ENCODE measurements around the gene GDPGP1. TPM values are rescaled to one million over a fixed set of nuclear protein-coding genes. Genes with fewer than 3 reads are reported as not detected.

Gene GDPGP1
- total RNA-seq, 2 donors from 2014 or later = 4.8 to 5.4 TPM

DNA sequence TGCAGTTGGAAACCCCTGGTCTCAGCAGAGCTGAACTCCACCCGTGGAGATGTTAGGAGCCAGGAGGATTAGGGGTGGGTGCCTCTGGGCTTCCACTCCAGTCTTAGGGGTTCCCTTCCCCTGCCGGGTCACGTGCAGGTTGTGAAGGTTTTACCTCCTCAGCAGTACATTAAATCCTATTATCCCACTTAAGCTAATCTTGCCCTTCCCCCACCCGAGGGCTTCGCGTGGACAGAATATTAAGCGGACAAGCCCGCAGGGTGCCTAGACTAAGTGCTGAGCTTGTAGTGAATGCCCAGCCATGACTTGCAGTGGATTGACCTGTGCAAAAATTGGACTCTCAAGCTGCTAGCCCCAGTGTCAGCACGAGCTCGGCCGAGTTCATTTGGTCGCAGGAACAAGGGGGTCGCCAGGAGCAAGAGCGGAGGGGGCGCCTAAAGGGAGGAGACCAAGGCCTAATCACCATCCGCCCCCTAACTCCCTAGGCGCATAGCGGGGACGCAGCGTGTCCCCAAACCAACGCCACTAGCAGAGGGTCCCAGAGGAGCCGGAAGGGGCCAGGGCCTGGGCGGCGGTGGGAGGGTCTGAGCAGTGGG, 33.4 kb upstream of the GDPGP1 start:
- Mint-ChIP-seq H3K4me3 (peak overlapping the region; percentile 77), H3K36me3 (ENCODE audit: low read depth) (no peaks in the 10 kb centered on the region), H3K27ac (peak overlapping the region; percentile 92), H3K27me3 (ENCODE audit: insufficient read depth) (no peaks in the 10 kb centered on the region), H3K9me3 (no peaks in the 10 kb centered on the region), H3K4me1 (peaks cover 11% of the 10 kb centered on the region)
- DNase-seq = no peak
- 14 to 24% methylated on average over 11 to 24 of the region's 24 CpGs for WGBS, 2 experiments (ENCODE audit: insufficient coverage in 1 of 2, insufficient read length in 1 of 2)
- Histone ChIP-seq H3K27ac (ENCODE audit: low read depth, low read length) (peak overlapping the region; percentile 44), H3K9ac (ENCODE audit: extremely low read depth, low read length, poor library complexity, severe bottlenecking) (peak overlapping the region; percentile 25), H3K4me3 (ENCODE audit: low read length) (peak overlapping the region; percentile 89), H3K27me3 (ENCODE audit: control insufficient read depth, insufficient read depth, low read length, poor library complexity, severe bottlenecking) (peaks cover 6% of the 10 kb centered on the region), H3K4me1 (ENCODE audit: control insufficient read depth, insufficient read depth, low read length) (peaks cover 3% of the 10 kb centered on the region), H3K36me3 (ENCODE audit: control insufficient read depth, insufficient read depth, low read length) (no peaks in the 10 kb centered on the region), H3K9me3 (ENCODE audit: control insufficient read depth, low read length) (no peaks in the 10 kb centered on the region)
- TF ChIP-seq, protein P1, sequence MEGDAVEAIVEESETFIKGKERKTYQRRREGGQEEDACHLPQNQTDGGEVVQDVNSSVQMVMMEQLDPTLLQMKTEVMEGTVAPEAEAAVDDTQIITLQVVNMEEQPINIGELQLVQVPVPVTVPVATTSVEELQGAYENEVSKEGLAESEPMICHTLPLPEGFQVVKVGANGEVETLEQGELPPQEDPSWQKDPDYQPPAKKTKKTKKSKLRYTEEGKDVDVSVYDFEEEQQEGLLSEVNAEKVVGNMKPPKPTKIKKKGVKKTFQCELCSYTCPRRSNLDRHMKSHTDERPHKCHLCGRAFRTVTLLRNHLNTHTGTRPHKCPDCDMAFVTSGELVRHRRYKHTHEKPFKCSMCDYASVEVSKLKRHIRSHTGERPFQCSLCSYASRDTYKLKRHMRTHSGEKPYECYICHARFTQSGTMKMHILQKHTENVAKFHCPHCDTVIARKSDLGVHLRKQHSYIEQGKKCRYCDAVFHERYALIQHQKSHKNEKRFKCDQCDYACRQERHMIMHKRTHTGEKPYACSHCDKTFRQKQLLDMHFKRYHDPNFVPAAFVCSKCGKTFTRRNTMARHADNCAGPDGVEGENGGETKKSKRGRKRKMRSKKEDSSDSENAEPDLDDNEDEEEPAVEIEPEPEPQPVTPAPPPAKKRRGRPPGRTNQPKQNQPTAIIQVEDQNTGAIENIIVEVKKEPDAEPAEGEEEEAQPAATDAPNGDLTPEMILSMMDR (conservative IDR thresholded peaks at IDR 0.05) = no peak

DNA sequence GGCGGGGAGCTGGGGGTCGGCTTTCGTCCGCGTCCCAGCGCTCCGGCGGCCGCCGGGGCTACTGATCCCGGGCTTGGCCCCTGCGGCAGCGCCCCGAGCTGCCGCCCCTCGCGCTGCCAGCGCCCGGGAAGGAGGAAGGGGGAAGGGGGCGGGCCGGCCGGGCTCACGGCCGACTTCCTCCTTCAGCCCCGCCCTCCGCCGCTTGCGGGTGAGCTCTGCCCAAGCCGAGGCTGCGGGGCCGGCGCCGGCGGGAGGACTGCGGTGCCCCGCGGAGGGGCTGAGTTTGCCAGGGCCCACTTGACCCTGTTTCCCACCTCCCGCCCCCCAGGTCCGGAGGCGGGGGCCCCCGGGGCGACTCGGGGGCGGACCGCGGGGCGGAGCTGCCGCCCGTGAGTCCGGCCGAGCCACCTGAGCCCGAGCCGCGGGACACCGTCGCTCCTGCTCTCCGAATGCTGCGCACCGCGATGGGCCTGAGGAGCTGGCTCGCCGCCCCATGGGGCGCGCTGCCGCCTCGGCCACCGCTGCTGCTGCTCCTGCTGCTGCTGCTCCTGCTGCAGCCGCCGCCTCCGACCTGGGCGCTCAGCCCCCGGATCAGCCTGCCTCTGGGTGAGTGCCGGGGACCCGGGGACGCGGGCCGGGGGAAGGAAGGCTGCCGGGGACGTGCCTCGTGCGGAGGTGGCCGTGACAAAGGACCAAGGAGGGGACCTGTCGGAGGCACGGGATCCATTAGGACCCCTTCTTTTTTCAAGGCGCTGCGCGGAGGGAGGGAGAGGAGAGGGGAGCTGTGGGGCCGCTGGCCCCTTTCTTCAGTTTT, 32.7 kb upstream of the GDPGP1 start, which contains the start of gene SEMA4B:
Gene SEMA4B (plus strand): TSS at position 201 of the 814 bp plus-strand sequence. CDS start 249 bp downstream, at position 450.
- Mint-ChIP-seq H3K36me3 (ENCODE audit: low read depth) (no peaks in the 10 kb centered on the region), H3K27ac (peak within 1 kb of the TSS; percentile 92), H3K9me3 (no peaks in the 10 kb centered on the region), H3K4me1 (peaks cover 17% of the 10 kb centered on the region), H3K4me3 (peak within 1 kb of the TSS; percentile 77), H3K27me3 (ENCODE audit: insufficient read depth) (no peaks in the 10 kb centered on the region)
- Histone ChIP-seq H3K9me3 (ENCODE audit: control insufficient read depth, low read length) (no peaks in the 10 kb centered on the region), H3K27ac (ENCODE audit: low read depth, low read length) (peak within 1 kb of the TSS; percentile 44), H3K4me1 (ENCODE audit: control insufficient read depth, insufficient read depth, low read length) (peaks cover 3% of the 10 kb centered on the region), H3K4me3 (ENCODE audit: low read length) (peak within 1 kb of the TSS; percentile 89), H3K36me3 (ENCODE audit: control insufficient read depth, insufficient read depth, low read length) (no peaks in the 10 kb centered on the region), H3K27me3 (ENCODE audit: control insufficient read depth, insufficient read depth, low read length, poor library complexity, severe bottlenecking) (peaks cover 6% of the 10 kb centered on the region), H3K9ac (ENCODE audit: extremely low read depth, low read length, poor library complexity, severe bottlenecking) (peak within 1 kb of the TSS; percentile 55)
- TF ChIP-seq, protein P1 (conservative IDR thresholded peaks at IDR 0.05) = no peak
- WGBS, 2 experiments (ENCODE audit: insufficient coverage in 1 of 2, insufficient read length in 1 of 2) = 0 to 3% methylated on average over 11 to 88 of the region's 88 CpGs
- DNase-seq = peak; percentile 93

DNA sequence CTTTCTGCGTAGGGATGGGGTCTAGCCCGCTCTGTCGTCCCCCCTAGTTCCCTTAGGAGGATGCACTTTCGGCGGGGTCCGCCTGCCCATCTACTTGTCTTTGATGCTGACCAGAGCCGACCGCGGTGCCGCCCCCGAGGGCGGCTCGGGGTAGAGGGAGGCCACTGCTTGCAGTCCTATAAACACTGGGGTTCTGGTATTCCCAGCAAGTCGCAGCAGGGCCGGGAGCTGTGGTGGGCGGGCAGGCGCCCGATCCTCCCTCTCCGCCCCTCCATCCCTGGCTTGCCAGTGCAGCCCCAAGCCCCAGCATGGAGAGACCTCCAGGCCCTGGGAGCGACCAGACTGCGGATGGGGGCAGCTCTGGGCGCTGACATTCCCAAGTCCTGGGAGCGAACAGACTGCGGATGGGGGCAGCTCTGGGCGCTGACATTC, 32.0 kb upstream of the GDPGP1 start:
- H3K9ac ChIP-seq (ENCODE audit: extremely low read depth, low read length, poor library complexity, severe bottlenecking) = peak overlapping the region; percentile 55
- Mint-ChIP-seq H3K27me3 (ENCODE audit: insufficient read depth) (no peaks in the 10 kb centered on the region), H3K4me3 (peak overlapping the region; percentile 77), H3K27ac (peak overlapping the region; percentile 68), H3K9me3 (no peaks in the 10 kb centered on the region), H3K4me1 (peaks cover 17% of the 10 kb centered on the region), H3K36me3 (ENCODE audit: low read depth) (no peaks in the 10 kb centered on the region)
- peaks cover 3% of the 10 kb centered on the region for H3K4me1 ChIP-seq (ENCODE audit: control insufficient read depth, insufficient read depth, low read length)
- no peaks in the 10 kb centered on the region for H3K36me3 ChIP-seq (ENCODE audit: control insufficient read depth, insufficient read depth, low read length)
- TF ChIP-seq, protein P1 (conservative IDR thresholded peaks at IDR 0.05) = no peak
- WGBS, 2 experiments (ENCODE audit: insufficient coverage in 1 of 2, insufficient read length in 1 of 2) = 1 to 2% methylated on average over 14 to 25 of the region's 25 CpGs
- peaks cover 6% of the 10 kb centered on the region for H3K27me3 ChIP-seq (ENCODE audit: control insufficient read depth, insufficient read depth, low read length, poor library complexity, severe bottlenecking)
- peak overlapping the region; percentile 89 for H3K4me3 ChIP-seq (ENCODE audit: low read length)
- H3K27ac ChIP-seq (ENCODE audit: low read depth, low read length) = no peak overlapping the region
- DNase-seq = peak; percentile 71
- no peaks in the 10 kb centered on the region for H3K9me3 ChIP-seq (ENCODE audit: control insufficient read depth, low read length)

All from endodermal cell (in vitro differentiated cells).